ENCODE measurements around the gene SLC22A16. TPM values are rescaled to one million over a fixed set of nuclear protein-coding genes. Genes with fewer than 3 reads are reported as not detected.
"Not testable (repeated sequence)": the region's sequence is repeated elsewhere in the genome, so short reads cannot be mapped to it uniquely, and the experiment has no call there.

The SLC22A16 gene
- total RNA-seq, 1 donor = not detected

DNA sequence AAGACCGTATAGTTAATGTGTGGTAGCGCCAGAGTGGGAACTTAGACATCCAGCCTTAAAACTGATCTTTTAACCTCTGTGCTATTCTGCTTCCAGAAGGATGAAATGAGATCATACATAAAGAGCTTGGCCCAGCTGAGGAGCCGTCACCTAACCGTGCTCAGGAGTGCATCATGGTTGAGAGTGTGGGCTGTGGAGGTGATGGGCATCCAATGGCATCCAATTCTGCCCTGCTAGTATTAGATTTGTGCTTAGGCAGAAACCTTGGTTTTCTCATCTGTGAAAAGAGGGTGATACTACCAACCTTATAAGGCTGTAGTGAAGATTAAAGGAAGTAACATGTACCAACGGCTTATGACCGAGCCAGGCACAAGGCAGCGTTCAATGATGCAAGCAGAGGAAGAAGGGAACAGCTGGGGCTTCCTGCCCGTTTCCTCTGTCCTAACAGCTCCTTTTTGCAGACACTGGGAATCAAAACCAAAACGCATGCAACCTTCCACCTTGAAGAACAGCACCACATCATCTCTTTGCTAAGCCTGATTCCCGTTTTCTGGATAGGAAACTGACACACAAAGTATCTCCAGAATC lies 1.3 kb downstream of the SLC22A16 start:
- peaks cover 20% of the 10 kb centered on the region for H3K4me1 ChIP-seq (ENCODE audit: insufficient read depth, low read length)
- no peaks in the 10 kb centered on the region for H3K9me3 ChIP-seq (ENCODE audit: low read depth, low read length)
- peak overlapping the region; percentile 46 for H3K4me3 ChIP-seq (ENCODE audit: low read length)
- H3K27me3 ChIP-seq (ENCODE audit: insufficient read depth, low read length) = peaks cover 4% of the 10 kb centered on the region

- Histone ChIP-seq H3K4me3 (ENCODE audit: low read length) (no peak overlapping the region), H3K27me3 (ENCODE audit: insufficient read depth, low read length) (peaks cover 4% of the 10 kb centered on the region), H3K4me1 (ENCODE audit: insufficient read depth, low read length) (peaks cover 20% of the 10 kb centered on the region), H3K9me3 (ENCODE audit: low read depth, low read length) (no peaks in the 10 kb centered on the region)
Observed at GRCh38 chr6:110474500-110474899, 1.9 kb downstream of the SLC22A16 start.

DNA sequence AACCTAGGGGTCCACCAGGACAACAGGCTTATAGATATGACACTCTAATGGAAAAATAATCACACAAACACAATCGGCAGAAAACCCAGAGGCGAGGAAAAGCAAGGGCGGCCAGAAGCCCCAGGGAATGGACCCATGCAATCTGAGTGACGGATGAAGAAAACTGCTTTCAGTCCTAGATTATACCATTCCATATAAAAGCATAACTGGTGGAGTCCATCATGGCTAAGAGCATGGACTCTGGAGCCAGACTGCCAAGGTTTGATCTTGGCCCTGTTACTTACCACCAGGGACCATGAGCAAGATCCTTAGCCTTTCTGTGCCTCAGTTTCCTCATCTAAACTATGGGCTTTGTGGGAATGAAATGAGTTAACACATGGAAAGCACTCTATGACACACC lies 3.7 kb downstream of the SLC22A16 start:
- H3K4me1 ChIP-seq (ENCODE audit: insufficient read depth, low read length) = peaks cover 20% of the 10 kb centered on the region
- H3K27me3 ChIP-seq (ENCODE audit: insufficient read depth, low read length) = peaks cover 4% of the 10 kb centered on the region
- no peaks in the 10 kb centered on the region for H3K9me3 ChIP-seq (ENCODE audit: low read depth, low read length)
- H3K4me3 ChIP-seq (ENCODE audit: low read length) = no peak overlapping the region

DNA sequence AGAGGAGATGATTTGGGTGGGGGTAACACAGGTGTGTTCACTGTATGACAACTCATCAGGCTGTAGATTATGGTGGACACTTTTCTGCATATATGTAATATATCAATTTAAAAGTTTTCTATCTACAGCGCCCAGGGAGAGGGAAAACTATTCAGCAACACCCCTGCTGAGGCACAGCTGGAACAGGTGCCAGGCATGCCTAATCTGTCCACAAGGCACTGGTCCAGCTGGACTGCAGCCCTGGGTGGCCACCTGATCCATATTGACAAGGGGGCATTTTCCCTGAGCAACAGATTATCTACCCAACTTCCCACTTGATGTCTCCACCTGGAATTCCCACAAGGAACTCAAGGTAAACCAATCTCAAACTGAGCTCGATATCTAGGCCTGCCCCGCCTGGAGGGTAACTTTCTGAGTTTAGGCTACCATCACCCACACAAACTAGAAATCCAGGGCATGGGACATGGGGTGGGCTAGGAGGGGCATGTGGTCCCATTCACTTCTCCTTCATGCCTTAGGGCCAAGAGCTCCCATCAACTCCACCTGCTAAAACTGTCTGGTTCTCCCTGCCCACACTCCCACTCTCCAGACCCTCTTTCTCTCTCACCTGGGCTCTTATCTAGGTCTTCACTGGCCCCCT lies 4.6 kb downstream of the SLC22A16 start:
- H3K9me3 ChIP-seq (ENCODE audit: low read depth, low read length) = no peaks in the 10 kb centered on the region
- H3K27me3 ChIP-seq (ENCODE audit: insufficient read depth, low read length) = peaks cover 4% of the 10 kb centered on the region
- no peak overlapping the region for H3K4me3 ChIP-seq (ENCODE audit: low read length)
- peaks cover 20% of the 10 kb centered on the region for H3K4me1 ChIP-seq (ENCODE audit: insufficient read depth, low read length)

- Histone ChIP-seq H3K9me3 (ENCODE audit: low read depth, low read length) (peaks cover 2% of the 10 kb centered on the region), H3K4me1 (ENCODE audit: insufficient read depth, low read length) (no peaks in the 10 kb centered on the region), H3K27me3 (ENCODE audit: insufficient read depth, low read length) (no peaks in the 10 kb centered on the region), H3K4me3 (ENCODE audit: low read length) (no peak overlapping the region)
Observed at GRCh38 chr6:110468731-110469130, 7.7 kb downstream of the SLC22A16 start.

GRCh38 chr6:110467566-110468140 lies 8.8 kb downstream of the SLC22A16 start:
- no peaks in the 10 kb centered on the region for H3K4me1 ChIP-seq (ENCODE audit: insufficient read depth, low read length)
- H3K27me3 ChIP-seq (ENCODE audit: insufficient read depth, low read length) = no peaks in the 10 kb centered on the region
- no peak overlapping the region for H3K4me3 ChIP-seq (ENCODE audit: low read length)
- H3K9me3 ChIP-seq (ENCODE audit: low read depth, low read length) = peaks cover 12% of the 10 kb centered on the region

DNA sequence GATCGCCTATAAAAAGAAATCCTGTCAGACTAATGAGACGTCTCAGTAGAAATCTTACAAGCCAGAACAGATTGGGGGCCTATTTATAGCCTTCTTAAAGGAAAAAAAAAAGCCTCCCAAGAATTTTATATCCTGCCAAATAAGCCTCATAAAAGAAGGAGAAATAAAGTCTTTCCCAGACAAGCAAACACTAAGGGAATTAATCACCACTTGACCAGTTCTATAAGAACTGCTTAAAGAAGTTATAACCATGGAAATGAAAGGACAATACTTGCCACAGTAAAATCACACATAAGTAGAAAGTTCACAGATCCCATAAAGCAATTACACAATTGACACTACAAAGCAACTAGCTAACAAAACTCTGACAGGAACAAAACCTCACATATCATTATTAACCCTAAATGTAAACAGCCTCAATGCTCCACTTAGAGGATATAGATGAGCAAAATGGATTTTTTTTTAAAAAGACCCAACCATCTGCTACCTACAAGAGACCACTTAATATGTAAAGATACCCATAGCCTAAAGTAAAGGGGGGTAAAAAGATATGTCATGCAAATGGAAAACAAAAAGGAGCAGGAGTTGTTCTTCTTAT lies 13.4 kb downstream of the SLC22A16 start:
- Histone ChIP-seq H3K4me3 (ENCODE audit: low read length) (no peak overlapping the region), H3K9me3 (ENCODE audit: low read depth, low read length) (peaks cover 24% of the 10 kb centered on the region), H3K27me3 (ENCODE audit: insufficient read depth, low read length) (no peaks in the 10 kb centered on the region)

GRCh38 chr6:110461376-110461775 lies 15.0 kb downstream of the SLC22A16 start:
- no peaks in the 10 kb centered on the region for H3K4me1 ChIP-seq (ENCODE audit: insufficient read depth, low read length)
- H3K4me3 ChIP-seq (ENCODE audit: low read length) = no peak overlapping the region
- no peaks in the 10 kb centered on the region for H3K27me3 ChIP-seq (ENCODE audit: insufficient read depth, low read length)
- peaks cover 24% of the 10 kb centered on the region for H3K9me3 ChIP-seq (ENCODE audit: low read depth, low read length)

More for the DNA sequence above, 13.4 kb downstream of the SLC22A16 start:
- no peaks in the 10 kb centered on the region for H3K4me1 ChIP-seq (ENCODE audit: insufficient read depth, low read length)

DNA sequence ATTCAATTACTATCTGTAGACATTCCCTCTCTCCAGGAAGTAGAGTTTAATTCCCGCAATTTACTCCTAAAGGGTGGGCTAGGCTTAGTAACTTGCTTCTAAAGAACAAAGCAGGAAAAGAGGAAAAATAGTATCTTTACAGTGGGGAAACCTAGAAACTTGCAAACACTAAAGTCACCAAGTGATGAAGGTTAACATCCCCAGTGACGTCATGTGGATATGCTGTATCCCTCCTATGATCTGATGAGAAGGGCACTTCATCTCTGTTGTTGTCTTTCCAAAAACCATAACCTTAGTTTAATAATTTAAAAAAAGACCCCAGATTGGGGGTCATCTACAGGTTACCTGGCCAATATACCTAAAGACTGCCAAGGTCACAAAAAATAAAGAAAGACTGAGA lies 17.3 kb downstream of the SLC22A16 start:
- H3K27me3 ChIP-seq (ENCODE audit: insufficient read depth, low read length) = no peaks in the 10 kb centered on the region
- no peaks in the 10 kb centered on the region for H3K4me1 ChIP-seq (ENCODE audit: insufficient read depth, low read length)
- H3K4me3 ChIP-seq (ENCODE audit: low read length) = no peak overlapping the region
- H3K9me3 ChIP-seq (ENCODE audit: low read depth, low read length) = peaks cover 24% of the 10 kb centered on the region

DNA sequence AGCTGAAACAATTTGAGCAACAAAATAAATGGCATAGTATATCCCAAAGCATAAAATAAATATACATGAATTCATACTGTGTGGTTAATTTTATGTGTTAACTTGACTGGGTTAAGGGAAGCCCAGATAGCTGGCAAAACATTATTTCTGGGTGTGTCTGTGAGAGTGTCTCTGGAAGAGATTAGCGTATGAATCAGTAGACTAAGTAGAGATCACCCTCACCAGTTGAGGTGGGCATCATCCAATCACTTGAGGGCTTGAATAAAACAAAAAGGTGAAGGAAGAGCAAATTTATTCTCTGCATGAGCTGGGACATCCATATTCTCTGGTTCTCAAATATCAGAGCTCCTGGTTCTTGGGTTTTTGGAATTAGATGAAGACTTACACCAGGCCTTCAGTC lies 17.9 kb downstream of the SLC22A16 start:
- peaks cover 19% of the 10 kb centered on the region for H3K9me3 ChIP-seq (ENCODE audit: low read depth, low read length)
- H3K4me1 ChIP-seq (ENCODE audit: insufficient read depth, low read length) = no peaks in the 10 kb centered on the region
- no peaks in the 10 kb centered on the region for H3K27me3 ChIP-seq (ENCODE audit: insufficient read depth, low read length)
- H3K4me3 ChIP-seq (ENCODE audit: low read length) = no peak overlapping the region

DNA sequence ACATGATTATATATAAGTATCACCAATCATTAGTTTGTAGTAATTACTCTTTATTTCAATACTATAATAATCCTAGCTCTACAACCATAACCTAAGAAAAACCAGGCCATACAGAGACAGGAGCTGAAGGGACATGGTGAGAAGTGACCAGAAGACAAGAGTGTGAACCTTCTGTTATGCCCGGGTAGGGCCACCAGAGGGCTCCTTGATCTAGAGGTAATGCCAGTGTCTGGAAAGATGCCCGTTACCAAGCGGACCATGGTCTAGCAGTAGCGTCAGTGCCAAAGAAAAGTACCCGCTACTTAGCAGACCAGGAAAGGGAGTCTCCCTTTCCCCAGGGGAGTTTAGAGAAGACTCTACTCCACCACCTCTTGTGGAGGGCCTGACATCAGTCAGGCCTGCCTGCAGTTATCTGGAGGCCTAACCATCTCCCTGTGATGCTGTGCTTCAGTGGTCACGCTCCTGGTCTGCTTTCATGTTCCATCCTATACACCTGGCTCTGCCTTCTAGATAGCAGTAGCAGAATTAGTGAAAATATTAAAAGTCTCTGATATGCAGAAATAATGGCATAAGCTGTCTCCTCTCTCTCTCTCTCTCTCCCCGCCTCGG lies 18.7 kb downstream of the SLC22A16 start:
- not testable (repeated sequence) for H3K4me3 ChIP-seq (ENCODE audit: low read length); H3K4me1 ChIP-seq (ENCODE audit: insufficient read depth, low read length); H3K27me3 ChIP-seq (ENCODE audit: insufficient read depth, low read length)
- H3K9me3 ChIP-seq (ENCODE audit: low read depth, low read length) = peaks cover 11% of the 10 kb centered on the region

DNA sequence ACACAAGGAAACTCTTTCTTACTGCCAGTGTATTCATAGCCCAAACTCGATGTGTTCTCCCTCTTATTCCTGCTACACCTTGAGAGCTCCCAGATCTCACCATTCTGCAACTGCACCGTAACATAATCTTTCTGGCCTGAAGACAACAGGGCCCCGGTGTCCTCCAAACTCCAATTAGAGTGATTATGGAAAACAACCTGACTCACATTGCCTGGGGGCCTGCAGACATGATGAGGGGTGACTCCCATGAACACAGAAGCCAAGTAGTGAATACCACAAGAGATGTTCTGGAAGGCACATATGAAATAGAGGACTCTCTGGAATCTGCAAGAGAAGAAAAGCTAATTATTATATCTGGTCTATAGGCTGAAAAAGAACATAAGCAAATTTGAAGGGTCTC lies 19.7 kb downstream of the SLC22A16 start:
- H3K9me3 ChIP-seq (ENCODE audit: low read depth, low read length) = peaks cover 1% of the 10 kb centered on the region
- no peaks in the 10 kb centered on the region for H3K4me1 ChIP-seq (ENCODE audit: insufficient read depth, low read length)
- H3K27me3 ChIP-seq (ENCODE audit: insufficient read depth, low read length) = no peaks in the 10 kb centered on the region
- H3K4me3 ChIP-seq (ENCODE audit: low read length) = no peak overlapping the region

DNA sequence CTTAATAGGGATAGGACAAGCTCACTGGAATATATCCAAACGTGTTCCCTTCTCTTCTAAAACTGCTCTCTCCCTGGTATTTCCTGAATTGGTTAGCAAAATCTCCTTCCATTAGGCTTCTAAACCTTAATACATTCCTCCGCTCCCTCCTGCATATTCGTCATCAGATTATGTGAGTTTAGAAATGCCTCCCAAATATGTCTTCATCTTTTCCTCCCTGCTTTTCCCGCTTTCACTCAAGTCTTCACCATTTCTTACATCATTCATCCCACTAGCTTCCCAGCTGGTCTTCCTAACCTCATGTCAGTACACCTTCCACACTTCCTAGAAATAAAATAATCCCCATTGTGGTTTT lies 26.9 kb downstream of the SLC22A16 start:
- H3K4me1 ChIP-seq (ENCODE audit: insufficient read depth, low read length) = peaks cover 25% of the 10 kb centered on the region
- no peaks in the 10 kb centered on the region for H3K9me3 ChIP-seq (ENCODE audit: low read depth, low read length)
- H3K27me3 ChIP-seq (ENCODE audit: insufficient read depth, low read length) = no peaks in the 10 kb centered on the region
- H3K4me3 ChIP-seq (ENCODE audit: low read length) = no peak overlapping the region

- Histone ChIP-seq H3K4me3 (ENCODE audit: low read length) (no peak overlapping the region), H3K4me1 (ENCODE audit: insufficient read depth, low read length) (peaks cover 27% of the 10 kb centered on the region), H3K27me3 (ENCODE audit: insufficient read depth, low read length) (no peaks in the 10 kb centered on the region), H3K9me3 (ENCODE audit: low read depth, low read length) (no peaks in the 10 kb centered on the region)
Observed at GRCh38 chr6:110448846-110449540, 27.4 kb downstream of the SLC22A16 start.

DNA sequence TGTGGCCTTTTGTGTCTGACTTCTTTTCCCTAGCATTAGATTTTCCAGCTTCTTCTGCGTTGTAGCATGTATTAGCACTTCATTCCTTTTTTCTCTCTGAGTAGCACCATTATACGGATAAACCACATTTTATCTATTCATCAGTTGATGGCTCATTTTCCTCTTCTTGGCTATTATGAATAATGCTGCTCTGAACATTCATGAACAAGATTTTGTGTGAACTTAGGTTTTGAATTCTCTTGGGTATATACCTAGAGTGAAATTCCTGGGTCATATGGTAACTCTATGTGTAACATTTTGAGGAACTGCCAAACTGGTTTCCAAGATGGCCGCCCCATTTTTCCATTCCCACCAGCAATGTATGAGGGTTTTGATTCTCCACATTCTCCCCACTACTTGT lies 28.7 kb downstream of the SLC22A16 start:
- Histone ChIP-seq H3K4me1 (ENCODE audit: insufficient read depth, low read length) (peaks cover 27% of the 10 kb centered on the region), H3K9me3 (ENCODE audit: low read depth, low read length) (no peaks in the 10 kb centered on the region), H3K4me3 (ENCODE audit: low read length) (no peak overlapping the region), H3K27me3 (ENCODE audit: insufficient read depth, low read length) (no peaks in the 10 kb centered on the region)
